GM19043 (cell line): ENCODE results near the gene ZDHHC7.
"Not testable (repeated sequence)": the region's sequence is repeated elsewhere in the genome, so short reads cannot be mapped to it uniquely, and the experiment has no call there.

Source experiments
- ATAC-seq: cut with Tn5 transposase; IDR thresholded peaks from one replicate; pipeline ENCODE4 v1.9.1; 2021; ENCODE audit warnings: low read depth; ENCODE audit not compliant: unreplicated experiment

Gene ZDHHC7

DNA sequence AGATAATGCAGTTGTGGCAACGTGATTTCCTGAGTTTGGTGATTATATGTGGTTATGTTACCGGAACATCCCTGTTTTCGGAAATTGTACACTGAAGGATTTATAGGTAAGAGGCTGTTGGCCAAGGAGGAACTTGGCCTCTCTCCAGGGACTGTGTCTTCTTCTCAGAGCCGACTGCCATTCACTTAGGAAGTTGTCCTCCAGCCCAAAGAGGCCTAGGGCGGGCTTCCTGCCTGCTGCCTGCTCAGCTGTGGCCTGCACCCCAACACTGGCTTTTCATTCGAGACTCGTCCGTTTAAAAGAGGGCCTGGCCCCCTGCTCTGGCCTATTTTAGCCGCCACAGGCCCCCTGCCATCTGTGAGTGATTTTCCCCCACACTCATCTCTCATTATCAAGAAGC lies 64.3 kb downstream of the ZDHHC7 start:
- no peak for ATAC-seq

DNA sequence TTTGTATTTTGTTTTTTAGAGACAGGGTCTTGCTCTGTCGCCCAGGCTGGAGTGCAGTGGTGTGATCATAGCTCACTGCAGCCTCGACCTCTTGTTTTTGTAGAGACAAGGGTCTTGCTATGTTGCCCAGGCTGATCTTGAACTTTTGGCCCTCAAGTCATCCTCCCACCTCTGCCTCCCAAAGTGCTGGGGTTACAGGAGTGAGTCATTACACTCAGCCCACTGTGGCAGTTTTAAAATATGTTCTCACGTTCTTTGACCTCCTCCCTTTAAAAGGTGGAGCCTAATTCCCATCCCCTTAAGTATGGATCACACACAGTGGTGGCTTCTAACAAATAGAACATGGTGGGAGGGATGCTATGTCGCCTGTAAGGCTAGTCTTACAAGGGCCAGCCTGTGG lies 67.7 kb downstream of the ZDHHC7 start:
- ATAC-seq, result no peak

DNA sequence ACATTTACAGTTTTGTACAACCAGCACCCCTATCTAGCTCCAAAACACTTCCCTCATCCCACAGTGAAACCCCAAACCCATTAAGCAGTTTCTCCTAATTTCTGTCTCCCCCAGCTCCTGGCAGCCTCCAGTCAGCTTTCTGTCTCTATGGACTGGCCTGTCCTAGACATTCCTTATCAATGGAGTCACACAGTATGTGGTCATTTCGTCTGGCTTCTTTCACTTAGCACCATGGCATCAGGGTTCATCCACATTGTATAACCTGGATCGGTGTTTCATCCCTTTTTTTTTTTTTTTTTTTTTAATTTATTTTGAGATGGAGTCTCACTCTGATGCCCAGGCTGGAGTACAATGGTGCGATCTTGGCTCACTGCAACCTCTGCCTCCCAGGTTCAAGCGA lies 68.5 kb downstream of the ZDHHC7 start:
- ATAC-seq, result no peak

DNA sequence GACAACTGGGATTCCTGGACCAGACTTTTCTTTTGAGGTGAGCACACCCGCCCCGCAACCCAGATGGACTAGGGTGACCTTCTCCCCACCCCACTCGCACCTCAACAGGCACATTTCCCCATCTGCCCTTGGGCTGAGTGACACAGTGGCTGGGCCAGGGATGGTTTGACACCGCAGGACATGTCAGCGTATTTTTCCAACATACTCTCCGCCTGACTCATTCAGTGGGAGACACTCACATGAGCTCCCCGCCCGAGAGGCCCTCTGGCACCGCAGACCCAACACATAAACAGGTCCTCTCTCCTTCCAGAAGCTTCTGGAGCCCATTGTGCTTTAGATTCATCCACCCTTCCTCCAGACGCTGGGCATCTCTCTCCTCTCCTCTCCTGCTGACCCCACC lies 69.4 kb downstream of the ZDHHC7 start:
- no peak for ATAC-seq

DNA sequence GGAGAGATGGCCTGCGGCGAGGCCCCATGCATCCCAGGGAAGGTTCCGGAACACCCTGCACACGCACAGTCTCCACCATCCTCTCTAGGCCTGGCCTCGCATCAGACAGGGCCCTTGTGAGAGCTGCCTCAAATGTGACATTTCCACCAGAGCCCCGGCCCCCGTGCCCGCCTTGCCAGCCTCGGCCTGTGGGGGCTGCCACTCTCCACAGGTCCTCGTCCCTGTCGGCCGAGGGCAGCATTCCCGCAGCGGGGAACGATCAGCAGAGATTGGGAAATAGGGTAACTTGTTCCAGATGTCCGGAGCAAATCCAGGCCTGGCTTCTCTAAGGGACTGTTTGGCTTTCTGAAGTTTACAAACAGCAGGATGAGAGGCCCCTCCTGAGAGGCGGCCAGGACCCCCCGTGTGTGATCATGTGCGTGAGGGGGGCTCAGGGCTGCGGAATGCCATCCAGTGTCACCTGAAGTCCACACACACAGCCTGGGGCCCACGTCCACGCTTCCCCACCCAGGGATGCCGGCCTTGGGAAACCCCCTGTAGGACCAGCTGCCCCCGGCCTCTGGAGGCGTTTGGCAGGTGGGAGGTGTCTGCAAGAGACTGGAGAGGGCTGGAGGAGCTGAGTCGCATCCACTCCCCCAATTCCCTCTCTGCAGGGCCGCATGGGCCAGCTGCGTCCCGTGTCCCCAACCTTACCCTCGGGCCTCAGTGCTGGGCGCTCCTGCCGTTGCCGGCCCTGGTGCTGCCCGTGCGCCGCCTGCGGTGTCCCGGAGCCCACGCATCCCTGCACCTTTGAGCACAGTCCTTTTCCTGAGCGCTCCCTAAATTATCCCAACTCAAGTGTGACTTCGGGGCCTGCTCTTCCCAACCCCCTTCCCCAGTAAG lies 70.4 kb downstream of the ZDHHC7 start:
- no peak for ATAC-seq

DNA sequence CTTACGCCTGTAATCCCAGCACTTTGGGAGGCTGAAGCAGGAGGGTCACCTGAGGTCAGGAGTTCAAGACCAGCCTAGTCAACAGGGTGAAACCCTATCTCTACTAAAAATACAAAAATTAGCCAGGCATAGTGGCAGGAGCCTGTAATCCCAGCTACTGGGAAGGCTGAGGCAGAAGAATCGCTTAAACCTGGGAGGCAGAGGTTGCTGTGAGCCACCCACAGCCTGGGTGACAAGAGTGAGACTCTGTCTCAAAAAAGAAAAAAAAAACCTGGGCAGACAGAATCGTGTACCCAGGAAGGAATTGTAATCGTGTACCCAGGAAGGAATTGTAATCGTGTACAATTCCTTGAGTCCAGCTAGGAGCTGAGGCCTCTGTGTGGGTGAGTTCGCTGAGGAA lies 72.7 kb downstream of the ZDHHC7 start:
- ATAC-seq, result not testable (repeated sequence)

DNA sequence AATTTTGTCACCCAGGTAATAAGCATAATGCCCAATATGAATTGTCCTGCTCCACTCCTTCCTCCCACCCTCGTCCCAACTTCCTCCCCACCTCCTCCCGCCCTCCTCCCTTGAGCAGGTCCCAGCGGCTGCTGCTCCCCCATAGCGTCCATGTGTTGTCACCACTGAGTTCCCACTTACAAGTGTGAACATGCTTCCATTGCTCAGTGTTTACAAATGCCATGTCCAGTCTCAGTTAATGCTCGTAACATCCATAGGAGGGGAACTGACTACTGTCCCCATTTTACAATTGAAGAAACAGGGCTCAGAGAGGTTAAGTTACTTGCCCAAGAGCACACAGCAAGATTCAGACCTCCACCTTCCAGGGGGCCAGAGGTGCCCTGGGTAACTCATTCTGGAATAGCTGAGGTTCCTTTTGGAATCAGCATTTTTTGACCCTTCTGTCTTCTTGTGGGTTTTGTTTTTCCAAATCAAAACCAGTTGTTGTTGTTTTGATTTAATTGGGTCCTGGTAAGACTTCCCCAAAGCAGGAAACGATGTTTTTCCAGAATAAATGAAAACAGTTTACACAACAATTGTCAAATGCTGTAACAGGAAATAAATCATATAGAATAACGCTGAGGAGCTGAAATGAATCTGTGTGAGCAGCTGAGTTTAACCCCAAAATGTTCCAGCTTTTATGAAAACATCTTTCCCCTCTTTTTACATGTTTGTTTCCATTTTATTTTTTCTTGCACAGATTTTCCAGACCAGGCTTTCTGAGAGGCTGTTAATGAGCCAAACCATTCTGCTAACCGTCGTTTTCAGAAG lies 73.9 kb downstream of the ZDHHC7 start:
- no peak for ATAC-seq

DNA sequence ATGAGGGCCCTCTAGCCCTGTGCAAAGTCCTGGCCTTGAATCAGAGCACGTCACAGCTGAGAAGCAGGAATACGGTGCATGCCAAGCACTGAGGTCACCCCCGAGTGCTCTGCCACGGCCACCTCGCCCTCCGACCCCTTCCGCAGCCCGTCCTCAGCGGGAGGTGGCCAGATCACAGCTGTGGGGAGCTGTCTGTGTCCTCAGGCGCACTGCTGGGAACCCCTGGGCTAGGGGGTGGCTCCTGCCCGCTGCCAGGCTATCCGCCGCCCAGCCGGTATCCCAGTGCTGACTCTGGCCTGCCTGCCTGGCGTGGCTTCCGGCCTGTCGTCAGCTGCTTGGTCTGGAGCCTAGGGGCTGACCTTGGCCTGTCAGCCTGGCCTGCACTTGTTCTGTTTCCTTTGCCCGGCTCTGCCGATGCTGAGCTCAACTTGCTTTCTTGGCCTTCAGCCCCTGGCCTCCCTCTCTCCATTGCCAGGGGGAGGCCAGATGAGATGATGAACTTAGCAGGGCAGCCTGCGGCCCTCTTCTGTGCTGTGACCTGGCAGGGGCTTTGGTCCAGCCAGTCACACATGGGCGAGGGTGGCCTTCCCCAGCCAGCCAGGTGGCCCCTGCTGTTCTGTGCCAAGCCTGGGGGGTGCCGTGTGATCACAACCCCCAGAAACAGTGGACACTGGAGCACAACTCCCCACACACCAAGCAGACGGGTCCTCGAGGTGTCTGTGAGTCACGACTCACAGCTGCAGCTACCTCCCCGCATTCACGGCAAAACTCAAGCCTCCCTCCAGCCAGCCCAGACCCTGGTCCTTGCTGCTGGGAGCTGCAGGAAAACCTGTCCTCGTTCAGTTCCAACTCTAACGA lies 77.3 kb downstream of the ZDHHC7 start:
- no peak for ATAC-seq

DNA sequence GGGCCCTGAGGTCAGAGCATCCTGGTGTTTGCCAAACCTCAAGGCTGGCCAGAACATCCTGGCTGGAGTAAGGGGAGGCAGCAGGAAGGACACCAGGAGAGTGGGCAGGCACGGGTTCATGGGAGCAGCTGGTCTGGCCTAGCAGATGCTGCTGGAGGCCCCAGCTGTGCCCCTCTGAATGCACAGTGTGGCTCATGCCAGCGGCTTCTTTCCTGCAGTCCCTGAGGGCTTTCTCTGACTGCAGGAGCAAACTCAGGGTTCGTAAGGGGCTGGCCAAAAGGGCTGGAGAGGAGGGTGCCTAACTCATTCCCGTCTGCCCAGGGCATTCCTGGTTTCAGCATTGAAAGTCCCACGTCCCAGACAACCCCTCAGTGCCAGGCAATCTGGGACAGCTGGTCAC lies 78.7 kb downstream of the ZDHHC7 start:
- no peak for ATAC-seq

DNA sequence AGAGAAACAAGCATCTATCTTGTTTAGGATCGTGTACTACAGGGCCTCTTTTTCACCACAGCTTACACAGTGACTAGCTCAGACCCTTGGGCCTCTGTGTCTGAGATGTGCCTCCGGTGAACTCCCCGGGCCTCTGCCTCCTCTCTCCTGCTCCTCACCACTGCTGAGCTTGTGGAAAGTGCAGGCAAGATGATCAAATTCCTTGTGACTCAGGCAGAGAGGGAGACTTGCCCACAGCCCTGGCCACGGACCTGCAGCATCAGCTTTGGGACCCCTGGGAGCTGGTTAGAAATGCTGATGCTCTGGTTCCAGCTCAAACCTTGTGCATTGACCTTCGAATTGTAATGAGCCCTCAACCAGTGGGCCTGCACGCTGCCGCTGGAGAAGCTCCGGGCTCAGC lies 79.8 kb downstream of the ZDHHC7 start:
- ATAC-seq, result no peak

DNA sequence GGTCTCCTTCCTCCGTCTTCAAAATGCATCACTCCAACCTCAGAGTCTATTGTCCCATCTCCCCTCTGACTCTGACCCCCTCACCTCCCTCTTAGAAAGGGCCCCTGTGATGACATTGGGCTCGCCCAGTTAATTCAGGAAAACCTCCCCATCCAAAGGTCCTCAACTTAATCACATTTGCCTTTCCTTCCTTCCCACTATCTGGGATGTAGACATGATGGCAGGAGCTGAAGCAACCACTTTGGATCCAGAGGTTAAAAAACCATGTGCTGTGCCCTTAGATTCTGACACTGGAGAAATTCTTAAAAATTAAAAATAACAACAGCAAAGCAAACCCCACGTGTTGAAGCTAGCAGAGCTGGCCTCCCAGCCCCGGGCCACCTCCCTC lies 80.2 kb downstream of the ZDHHC7 start:
- ATAC-seq, result no peak

DNA sequence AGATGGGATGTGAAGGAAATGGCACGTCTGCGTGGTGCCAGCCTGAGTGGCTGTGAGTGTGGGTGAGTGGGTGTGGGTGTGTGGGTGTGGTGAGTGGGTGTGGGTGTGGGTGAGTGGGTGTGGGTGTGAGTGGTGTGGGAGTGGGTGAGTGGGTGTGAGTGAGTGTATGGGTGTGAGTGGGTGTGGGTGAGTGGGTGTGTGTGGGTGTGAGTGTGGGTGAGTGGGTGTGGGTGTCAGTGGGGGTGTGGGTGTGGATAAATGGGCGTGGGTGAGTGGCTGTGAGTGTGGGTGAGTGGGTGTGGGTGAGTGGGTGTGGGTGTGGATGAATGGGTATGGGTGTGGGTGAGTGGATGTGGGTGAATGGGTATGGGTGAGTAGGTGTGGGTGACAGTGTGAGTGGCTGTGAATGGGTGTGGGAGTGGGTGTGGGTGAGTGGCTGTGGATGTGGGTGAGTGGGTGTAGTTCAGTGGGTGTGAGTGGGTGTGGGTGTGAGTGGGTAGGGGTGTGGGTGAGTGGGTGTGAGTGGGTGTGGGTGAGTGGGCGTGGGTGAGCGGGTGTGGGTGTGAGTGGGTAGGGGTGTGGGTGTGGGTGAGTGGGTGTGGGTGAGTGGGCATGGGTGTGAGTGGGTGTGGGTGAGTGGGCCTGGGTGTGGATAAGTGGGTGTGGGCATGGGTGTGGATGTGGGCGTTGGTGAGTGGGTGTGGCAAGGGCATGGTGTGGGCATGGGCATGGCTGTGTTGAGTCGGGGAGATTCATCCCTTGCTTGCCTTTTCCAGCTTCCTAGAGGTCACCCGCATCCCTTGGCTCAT lies 80.8 kb downstream of the ZDHHC7 start:
- ATAC-seq, result no peak

DNA sequence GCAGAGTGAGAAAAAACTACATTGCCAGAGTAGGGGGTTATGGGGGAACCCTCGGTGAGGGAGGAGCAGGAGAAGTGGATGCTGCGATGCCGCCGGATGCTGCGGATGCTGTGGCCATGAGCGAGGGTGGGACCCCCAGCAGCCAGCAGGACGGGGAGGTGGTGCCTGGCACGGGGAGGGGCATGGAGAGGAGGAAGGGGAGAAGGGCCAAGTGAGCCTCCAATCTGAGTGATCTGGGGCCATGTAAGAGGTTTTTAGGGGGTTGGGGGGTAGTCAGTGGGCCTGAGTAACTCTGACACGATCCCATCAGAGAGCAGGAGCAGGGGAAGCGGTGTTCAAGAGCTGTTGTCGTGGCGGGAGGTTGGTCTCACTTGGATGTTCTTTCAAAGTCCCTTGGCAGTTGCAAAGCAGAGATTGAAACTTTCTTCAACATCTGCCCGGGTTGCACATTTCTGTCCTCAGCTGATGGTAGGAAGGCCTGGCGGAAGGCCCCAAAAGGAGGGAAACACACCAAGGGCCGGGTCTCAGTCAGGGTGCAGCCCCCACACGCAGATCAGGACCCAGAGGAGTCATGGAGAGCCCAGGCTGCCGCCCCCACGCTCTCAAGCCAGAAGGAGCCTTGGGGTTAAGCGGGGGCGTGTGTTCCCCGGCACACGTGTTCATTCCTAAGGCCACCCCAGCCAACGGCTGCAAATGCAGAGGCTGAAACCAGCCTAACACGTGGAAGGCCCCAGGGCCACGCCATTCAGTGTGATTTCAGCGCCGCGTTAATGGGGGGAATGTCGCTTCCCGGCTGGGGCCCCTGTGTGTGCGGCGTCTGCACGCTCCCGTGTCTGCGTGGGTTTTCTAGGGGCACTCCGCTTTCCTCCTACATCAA lies 81.7 kb downstream of the ZDHHC7 start:
- ATAC-seq, result no peak

DNA sequence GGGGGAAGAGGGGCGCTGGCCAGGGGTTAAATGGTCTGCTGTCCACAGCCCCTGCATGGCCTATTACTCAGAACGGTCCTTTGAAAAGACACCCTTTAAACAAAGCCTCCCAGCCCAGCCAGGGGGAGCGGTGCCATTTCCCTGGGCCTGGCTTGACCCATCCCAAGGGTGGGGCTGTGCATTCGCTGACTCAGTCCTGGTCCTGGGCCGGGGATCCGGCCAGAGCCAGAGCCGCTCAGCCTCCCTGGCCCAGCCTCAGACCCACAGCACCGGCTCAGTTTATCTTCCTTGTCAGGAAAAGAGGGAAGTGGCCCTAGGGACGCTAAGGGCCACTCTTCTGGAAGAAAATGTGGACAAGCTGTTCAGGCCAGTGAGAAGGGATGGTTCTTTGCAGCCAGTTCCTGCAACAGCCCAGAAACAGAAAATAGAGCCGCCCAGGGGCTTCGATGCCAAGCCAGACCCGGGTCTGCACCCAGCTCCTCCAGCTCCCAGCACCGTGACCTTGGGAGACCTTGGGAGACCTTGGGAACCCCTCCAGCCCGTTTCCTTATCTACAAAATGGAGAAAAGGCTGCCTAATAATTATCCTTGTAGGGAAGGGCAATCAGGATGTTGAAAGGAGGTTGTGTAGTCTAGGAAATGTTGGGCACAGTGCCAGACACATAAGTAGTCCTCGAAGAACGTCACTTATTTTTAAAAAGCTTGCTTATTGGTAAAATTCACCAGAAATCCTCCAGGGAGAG lies 82.5 kb downstream of the ZDHHC7 start:
- ATAC-seq, result no peak

DNA sequence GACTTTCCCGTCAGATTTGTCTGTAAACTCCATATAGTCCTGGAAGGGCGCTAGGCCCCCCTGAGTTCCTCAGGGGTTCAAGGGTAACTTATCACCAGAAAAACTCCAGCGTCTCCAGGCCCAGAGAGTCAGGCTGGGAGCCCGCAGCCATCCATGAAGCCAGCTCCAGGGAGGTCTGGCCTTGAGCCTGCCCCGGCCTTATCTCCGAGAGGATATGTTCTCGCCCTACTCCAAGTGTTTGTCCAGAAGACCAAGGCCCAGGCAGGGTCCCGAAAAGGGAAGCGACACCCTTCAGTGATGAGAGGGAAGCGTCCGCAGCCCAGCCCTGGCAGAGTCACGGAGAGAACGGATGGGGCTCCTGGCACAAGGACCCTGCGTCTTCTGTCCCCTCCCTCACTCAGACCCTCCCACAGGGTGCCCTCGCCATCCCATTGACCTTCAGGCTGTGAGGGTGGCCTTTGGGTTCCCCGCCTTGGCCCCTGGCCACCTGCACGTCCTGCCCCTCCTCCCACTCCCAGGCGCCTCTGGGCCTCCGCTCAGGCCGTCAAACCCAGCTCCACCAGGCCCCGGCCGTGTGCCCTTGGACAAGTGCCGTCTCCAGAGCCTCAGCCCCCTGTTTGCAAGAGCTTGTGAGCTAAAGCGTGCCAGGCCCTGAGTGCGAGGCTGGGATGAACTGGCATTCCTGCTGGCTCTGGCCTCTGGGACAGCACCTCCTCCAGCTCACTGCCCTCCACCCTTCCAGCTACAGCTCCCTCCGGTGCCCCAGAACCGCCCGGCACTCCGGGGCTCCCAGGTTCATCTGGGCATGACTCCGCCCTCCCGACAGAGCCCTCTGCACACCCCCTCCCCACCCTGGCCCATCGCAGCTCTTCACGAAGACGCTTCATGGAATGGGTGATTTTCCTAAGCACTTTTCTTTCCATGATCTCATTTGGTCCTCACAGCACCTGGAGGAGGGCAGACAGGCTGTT lies 83.4 kb downstream of the ZDHHC7 start:
- ATAC-seq, result no peak

DNA sequence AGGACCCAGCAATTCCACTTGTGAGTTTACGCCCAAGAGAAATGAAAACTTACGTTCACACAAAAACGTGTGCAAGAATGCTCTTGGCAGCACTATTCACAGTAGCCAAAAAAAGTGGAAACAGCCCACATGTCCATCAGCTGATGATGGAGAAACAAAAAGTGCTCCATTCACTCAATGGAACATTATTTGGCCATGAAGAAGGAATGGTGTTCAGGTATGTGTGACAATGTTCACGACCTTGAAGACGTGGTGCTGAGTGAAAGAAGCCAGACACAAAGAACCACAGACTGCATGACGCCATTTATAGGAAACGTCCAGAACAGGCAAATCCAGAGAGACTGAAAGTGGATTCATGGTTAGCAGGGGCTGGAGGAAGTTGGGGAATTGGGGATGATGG lies 84.9 kb downstream of the ZDHHC7 start:
- ATAC-seq, result no peak

DNA sequence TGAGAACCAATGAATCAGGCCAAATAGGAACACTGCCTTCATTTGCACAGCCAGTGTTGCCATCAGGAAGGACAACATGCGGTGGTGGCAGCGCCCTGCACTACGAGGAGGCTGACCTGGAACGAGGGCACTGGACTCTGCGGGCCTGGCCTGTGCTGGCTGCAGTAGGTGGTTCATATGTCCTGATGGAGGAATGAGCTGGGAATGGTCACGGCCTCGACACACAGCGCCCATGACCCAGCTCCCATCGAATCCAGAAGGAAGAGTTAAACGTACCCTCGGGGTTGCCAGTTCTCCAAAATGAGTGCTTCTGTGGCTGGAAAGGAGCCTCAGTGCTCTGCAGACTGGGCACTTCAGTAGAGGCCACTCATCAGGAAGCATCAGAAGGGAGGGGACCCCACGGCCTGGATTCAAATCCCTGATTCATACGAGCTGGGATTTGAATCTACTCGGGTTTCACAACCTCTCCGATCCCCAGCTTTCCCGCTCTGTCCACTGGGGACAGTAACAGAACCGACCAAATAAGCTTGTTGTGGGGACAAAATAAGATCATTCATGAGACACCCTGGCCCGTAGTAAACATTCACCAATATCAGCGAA lies 85.5 kb downstream of the ZDHHC7 start:
- no peak for ATAC-seq
